GM19238 (cell line): ENCODE results near the gene SYNE2.

Source experiments
- DNase-seq: peaks from one replicate; pipeline ENCODE4 v3.0.0; 2011; ENCODE audit warnings: low spot score; ENCODE audit not compliant: insufficient read length

The SYNE2 gene

GRCh38 chr14:64212666-64213065, 359.9 kb downstream of the SYNE2 start:
- DNase-seq, result no peak

GRCh38 chr14:64213086-64213485, 360.3 kb downstream of the SYNE2 start:
- no peak for DNase-seq

GRCh38 chr14:64213853-64214570, 361.2 kb downstream of the SYNE2 start:
- DNase-seq, result no peak

- DNase-seq, result no peak
Measured at GRCh38 chr14:64215274-64215673, 362.5 kb downstream of the SYNE2 start.

GRCh38 chr14:64215978-64216377, 363.2 kb downstream of the SYNE2 start:
- DNase-seq, result no peak

- DNase-seq, result no peak
Measured at GRCh38 chr14:64217308-64217707, 364.5 kb downstream of the SYNE2 start.

- DNase-seq, result no peak
Measured at GRCh38 chr14:64217834-64218233, 365.0 kb downstream of the SYNE2 start.

- no peak for DNase-seq
Measured at GRCh38 chr14:64218344-64219240, 365.8 kb downstream of the SYNE2 start.

GRCh38 chr14:64220056-64220455, 367.3 kb downstream of the SYNE2 start:
- DNase-seq, result no peak

GRCh38 chr14:64220466-64220865, 367.7 kb downstream of the SYNE2 start:
- DNase-seq, result no peak

GRCh38 chr14:64221391-64222003, 368.7 kb downstream of the SYNE2 start:
- DNase-seq, result no peak

GRCh38 chr14:64225151-64225757, 372.4 kb downstream of the SYNE2 start:
- no peak for DNase-seq

GRCh38 chr14:64227856-64228255, 375.1 kb downstream of the SYNE2 start:
- no peak for DNase-seq

- no peak for DNase-seq
Measured at GRCh38 chr14:64229489-64229888, 376.7 kb downstream of the SYNE2 start.

GRCh38 chr14:64232095-64232838, 379.5 kb downstream of the SYNE2 start:
- DNase-seq, result no peak

GRCh38 chr14:64232944-64233343, 380.1 kb downstream of the SYNE2 start:
- no peak for DNase-seq

- no peak for DNase-seq
Measured at GRCh38 chr14:64233531-64234190, 380.9 kb downstream of the SYNE2 start.

- DNase-seq, result no peak
Measured at GRCh38 chr14:64234877-64235651, 382.3 kb downstream of the SYNE2 start.
